Skeletal muscle tissue (tissue), 4 donors: ENCODE data around the gene SAMD10. TPM values are rescaled to one million over a fixed set of nuclear protein-coding genes. Genes with fewer than 3 reads are reported as not detected.

Experiments used
- H3K27ac ChIP-seq: one replicate; pipeline ENCODE4 v1.7.0; 2013; ENCODE audit warnings: mild to moderate bottlenecking, low read depth, low read length, inconsistent platforms
- H3K27me3 ChIP-seq, 3 donors: one replicate each; pipeline ENCODE4 v1.7.0; 2013; ENCODE audit warnings: low read length in 3 of 3; ENCODE audit not compliant: control insufficient read depth in 3 of 3, insufficient read depth in 3 of 3
- H3K36me3 ChIP-seq, 3 donors: one replicate each; pipeline ENCODE4 v1.7.0; 2013; ENCODE audit warnings: low read length in 3 of 3; ENCODE audit not compliant: control insufficient read depth in 3 of 3, insufficient read depth in 3 of 3
- H3K4me1 ChIP-seq, 3 donors: one replicate each; pipeline ENCODE4 v1.7.0; 2013; ENCODE audit warnings: low read length in 3 of 3, mild to moderate bottlenecking in 3 of 3; ENCODE audit not compliant: control insufficient read depth in 3 of 3, insufficient read depth in 3 of 3
- H3K4me3 ChIP-seq, 3 donors: one replicate each; pipeline ENCODE4 v1.7.0; 2013; ENCODE audit warnings: low read length in 3 of 3
- H3K9ac ChIP-seq, 3 donors: one replicate each; pipeline ENCODE4 v1.7.0; 2013; ENCODE audit warnings: low read length in 3 of 3, mild to moderate bottlenecking in 3 of 3, moderate library complexity in 2 of 3, low read depth in 1 of 3
- H3K9me3 ChIP-seq, 3 donors: one replicate each; pipeline ENCODE4 v1.7.0; 2013; ENCODE audit warnings: low read length in 3 of 3; ENCODE audit not compliant: control insufficient read depth in 3 of 3
- total RNA-seq: library from RNA; depleted of rRNA; stranded (reverse); fragments of >200 nt; gene quantifications from one replicate; pipeline ENCODE4 v1.2.3, GENCODE V29; 2014
- donor health status: Osteomylitis.

SAMD10 gene
- total RNA-seq, 1 donor from 2014 or later: 1.0 TPM

- Histone ChIP-seq H3K9ac (peak overlapping the region; percentile 90 to 99 (median 94)), H3K27ac (peak overlapping the region; percentile 99), H3K36me3 (peaks cover 3 to 11% (median 4%) of the 10 kb centered on the region in 3 donors), H3K27me3 (no peaks in the 10 kb centered on the region), H3K4me1 (peaks cover 78 to 98% (median 84%) of the 10 kb centered on the region in 3 donors), H3K4me3 (peak overlapping the region; percentile 79 to 86 (median 79)), H3K9me3 (no peaks in the 10 kb centered on the region)
Measured at GRCh38 chr20:63950701-63951397, 28.6 kb downstream of the SAMD10 start.

DNA sequence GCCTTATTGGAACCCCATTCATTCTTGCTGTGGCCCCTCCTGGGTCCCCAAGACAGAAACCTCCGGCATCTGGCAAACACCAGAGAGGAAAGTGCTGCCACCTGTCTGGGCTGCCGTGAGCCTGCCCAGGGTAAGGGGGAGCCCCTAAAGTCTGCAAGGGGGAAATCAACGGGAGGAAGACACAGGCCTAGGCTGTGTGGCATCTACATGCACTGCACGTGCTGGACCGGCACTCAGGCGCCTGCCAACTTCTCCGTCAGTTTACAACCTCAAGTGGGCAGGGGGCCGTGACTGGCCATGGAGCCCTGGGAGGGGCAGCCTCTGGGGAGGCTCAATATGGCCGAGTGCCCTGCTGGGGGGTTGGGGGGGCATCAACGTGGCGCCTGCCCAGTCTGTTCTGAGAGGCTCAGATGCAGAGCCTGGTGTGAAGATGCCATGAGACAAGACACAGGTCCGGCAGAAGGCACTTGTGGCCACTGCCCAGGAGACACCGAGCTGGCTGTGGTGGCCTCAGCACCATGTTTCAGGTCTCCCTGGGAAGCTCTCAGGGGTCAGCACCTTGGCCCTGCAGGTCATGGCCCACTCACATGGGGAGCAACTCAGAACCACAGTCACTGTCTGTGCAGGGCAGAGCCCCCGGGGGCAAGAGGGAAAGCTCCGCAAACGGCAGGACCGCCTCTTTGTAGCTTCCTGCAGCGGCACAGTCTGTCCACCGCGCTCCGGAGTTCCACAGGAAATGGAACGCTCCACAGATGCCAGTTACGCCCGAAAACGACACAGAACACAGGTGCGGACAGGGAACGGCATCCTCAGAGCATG lies 31.6 kb downstream of the SAMD10 start:
- Histone ChIP-seq H3K27me3 (no peaks in the 10 kb centered on the region), H3K36me3 (peaks cover 25 to 38% (median 30%) of the 10 kb centered on the region in 3 donors), H3K27ac (peak overlapping the region; percentile 99), H3K4me3 (peak overlapping the region; percentile 49 to 86 (median 54)), H3K4me1 (peaks cover 72 to 94% (median 74%) of the 10 kb centered on the region in 3 donors), H3K9ac (peak overlapping the region; percentile 46 to 99 (median 57)), H3K9me3 (no peaks in the 10 kb centered on the region)

DNA sequence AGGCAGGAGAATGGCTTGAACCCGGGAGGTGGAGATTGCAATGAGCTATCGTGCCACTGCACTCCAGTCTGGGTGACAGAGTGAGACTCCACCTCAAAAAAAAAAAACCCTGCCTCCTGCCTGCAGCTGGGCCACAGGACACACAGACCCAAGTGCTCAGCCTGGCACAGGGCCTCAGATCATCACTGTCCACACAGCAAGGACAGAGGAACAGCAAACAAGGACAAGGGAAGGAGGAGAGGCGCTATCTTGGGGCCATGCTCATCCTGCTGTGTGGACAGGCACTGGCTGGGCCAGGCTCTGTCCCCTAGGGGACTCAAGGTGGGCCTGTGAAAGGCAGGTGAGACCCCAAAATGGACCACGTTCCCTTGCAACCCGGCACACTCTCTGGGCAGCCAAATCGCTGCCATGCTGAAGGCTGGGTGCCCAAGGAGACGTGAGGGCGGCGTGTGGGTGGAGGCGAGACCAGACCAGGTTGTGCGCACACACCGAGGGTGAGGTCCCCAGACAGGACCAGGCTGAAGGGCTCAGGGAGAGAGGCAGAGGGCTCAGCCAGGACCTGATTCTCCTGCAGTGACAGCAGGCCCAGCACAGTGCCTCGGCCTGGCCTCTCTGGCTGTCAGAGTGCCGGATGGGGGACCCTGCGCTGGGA lies 32.3 kb downstream of the SAMD10 start:
- no peaks in the 10 kb centered on the region for H3K9me3 ChIP-seq
- H3K27me3 ChIP-seq: no peaks in the 10 kb centered on the region
- H3K9ac ChIP-seq: peak overlapping the region in 2 of 3 donors; percentile 46 to 99
- H3K36me3 ChIP-seq: peaks cover 30 to 44% (median 33%) of the 10 kb centered on the region in 3 donors
- H3K4me1 ChIP-seq: peaks cover 68 to 89% (median 71%) of the 10 kb centered on the region in 3 donors
- H3K4me3 ChIP-seq: peak overlapping the region in 2 of 3 donors; percentile 7 to 86
- H3K27ac ChIP-seq: no peak overlapping the region

- Histone ChIP-seq H3K9ac (peak overlapping the region in 1 of 3 donors; percentile 25), H3K4me1 (peaks cover 61 to 80% (median 63%) of the 10 kb centered on the region in 3 donors), H3K36me3 (peaks cover 30 to 47% (median 34%) of the 10 kb centered on the region in 3 donors), H3K27ac (no peak overlapping the region), H3K9me3 (no peaks in the 10 kb centered on the region), H3K4me3 (no peak overlapping the region), H3K27me3 (no peaks in the 10 kb centered on the region)
Measured at GRCh38 chr20:63945921-63946920, 33.2 kb downstream of the SAMD10 start.

GRCh38 chr20:63945031-63945658 lies 34.3 kb downstream of the SAMD10 start:
- H3K9ac ChIP-seq: no peak overlapping the region
- H3K4me3 ChIP-seq: no peak overlapping the region
- H3K36me3 ChIP-seq: peaks cover 40 to 52% (median 45%) of the 10 kb centered on the region in 3 donors
- H3K4me1 ChIP-seq: peaks cover 50 to 69% (median 53%) of the 10 kb centered on the region in 3 donors
- no peaks in the 10 kb centered on the region for H3K27me3 ChIP-seq
- no peak overlapping the region for H3K27ac ChIP-seq
- H3K9me3 ChIP-seq: no peaks in the 10 kb centered on the region

DNA sequence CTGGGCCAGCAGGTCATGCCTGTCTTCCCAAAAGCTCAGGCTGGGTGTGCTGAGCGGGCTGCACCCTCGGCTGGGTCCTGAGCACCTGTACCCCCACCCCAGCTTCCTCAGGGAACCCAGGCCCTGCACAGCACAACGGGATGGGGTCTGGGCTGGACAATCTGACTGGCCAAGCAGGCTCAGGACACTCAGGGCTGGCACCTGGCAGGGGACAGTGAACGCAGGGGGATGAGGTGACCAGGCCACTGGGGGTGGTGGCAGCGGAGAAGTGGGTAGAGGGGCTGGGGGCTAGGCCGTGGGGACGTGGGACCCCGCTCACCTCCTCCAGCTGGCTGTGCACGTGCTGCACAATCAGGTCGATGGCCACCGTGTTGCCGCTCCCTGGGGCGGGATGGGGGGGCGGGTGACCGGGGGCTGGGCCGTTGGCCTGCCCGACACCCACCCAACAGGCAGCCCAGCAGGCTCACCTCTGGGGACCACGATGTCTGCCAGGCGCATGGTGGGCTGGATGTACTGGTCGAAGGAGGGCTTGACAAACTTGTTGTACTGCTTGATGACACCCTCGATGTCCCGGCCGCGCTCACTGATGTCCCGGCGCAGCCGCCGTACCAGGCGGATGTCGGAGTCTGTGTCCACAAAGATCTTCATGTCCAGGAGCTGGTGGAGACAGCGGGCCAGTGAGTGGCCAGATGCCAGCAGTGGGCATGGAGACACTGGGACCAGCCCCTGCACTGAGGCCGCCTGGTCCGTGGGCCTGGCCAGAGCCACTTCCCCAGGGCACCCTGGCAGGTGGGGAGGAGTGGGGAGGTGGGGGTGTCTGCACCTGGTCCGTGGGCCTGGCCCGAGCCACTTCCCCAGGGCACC lies 35.1 kb downstream of the SAMD10 start:
- Histone ChIP-seq H3K27ac (no peak overlapping the region), H3K9me3 (no peaks in the 10 kb centered on the region), H3K36me3 (peaks cover 46 to 57% (median 49%) of the 10 kb centered on the region in 3 donors), H3K4me1 (peaks cover 42 to 61% (median 44%) of the 10 kb centered on the region in 3 donors), H3K27me3 (no peaks in the 10 kb centered on the region), H3K9ac (peak overlapping the region in 1 of 3 donors; percentile 16), H3K4me3 (no peak overlapping the region)

DNA sequence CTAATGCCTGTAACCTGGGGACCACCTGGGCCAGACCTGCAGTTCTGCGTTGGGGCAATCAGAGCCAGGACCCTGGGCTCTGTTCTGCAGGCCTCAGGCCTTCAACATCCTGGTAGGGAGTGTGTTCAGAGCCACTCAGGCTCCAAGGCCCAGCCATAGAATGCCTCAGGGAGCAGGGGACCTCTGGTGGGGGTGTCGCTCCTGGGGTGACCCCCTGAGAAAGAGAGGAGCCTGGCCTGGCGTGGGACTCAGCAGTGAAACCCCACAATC lies 35.7 kb downstream of the SAMD10 start:
- no peak overlapping the region for H3K4me3 ChIP-seq
- no peaks in the 10 kb centered on the region for H3K9me3 ChIP-seq
- peaks cover 36 to 55% (median 39%) of the 10 kb centered on the region in 3 donors for H3K4me1 ChIP-seq
- peak overlapping the region in 1 of 3 donors; percentile 33 for H3K9ac ChIP-seq
- H3K27me3 ChIP-seq: no peaks in the 10 kb centered on the region
- H3K27ac ChIP-seq: no peak overlapping the region
- peaks cover 48 to 62% (median 49%) of the 10 kb centered on the region in 3 donors for H3K36me3 ChIP-seq

DNA sequence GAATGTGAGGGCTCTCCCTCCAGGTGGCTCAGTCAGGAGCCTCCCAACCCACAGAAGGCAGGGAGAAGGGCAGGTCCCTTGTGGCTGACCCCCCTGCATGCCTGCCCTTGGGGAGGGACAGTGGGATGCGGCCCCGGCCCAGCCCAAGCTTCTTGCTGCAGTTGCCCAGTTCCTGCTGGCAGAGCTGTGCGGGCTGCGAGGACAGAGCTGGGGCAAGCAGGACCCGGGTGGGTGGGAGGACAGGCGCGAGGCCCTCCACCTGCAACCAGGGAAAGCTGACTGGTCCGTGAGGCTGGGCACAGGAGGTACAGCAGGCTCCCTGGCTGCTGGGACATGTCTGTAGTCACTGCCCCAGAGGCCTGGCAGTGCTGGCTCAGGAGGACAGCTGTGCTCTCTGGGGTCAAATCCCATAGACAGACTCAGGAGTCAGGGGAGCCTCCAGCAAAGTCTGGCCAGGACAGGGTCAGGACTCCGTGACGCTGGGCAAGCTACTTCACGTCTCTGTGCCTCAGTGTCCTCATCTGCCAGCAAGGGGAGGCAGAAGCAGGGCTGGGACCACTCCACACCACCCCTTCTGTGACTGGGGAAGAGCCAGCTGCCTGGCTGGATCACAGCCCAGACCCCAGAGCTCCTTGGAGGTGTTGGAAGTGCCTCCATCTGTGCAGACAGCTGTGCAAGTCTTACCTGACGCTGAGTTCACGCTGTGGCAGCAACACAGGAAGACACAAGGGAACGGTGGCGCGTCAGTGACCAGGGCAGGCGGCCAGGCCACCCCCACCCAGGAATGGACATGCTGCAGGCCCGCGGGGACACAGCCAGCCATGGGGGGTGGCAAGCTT lies 36.3 kb downstream of the SAMD10 start:
- Histone ChIP-seq H3K4me3 (no peak overlapping the region), H3K9me3 (no peaks in the 10 kb centered on the region), H3K9ac (peak overlapping the region in 1 of 3 donors; percentile 33), H3K36me3 (peaks cover 49 to 64% (median 49%) of the 10 kb centered on the region in 3 donors), H3K27ac (peak overlapping the region; percentile 44), H3K27me3 (no peaks in the 10 kb centered on the region), H3K4me1 (peaks cover 31 to 50% (median 33%) of the 10 kb centered on the region in 3 donors)
